Lower lobe of right lung (tissue), 2 donors: ENCODE results near the gene HMBS. TPM values are rescaled to one million over a fixed set of nuclear protein-coding genes. Genes with fewer than 3 reads are reported as not detected.
A peak's percentile ranks its signal among the peaks of the same experiment; 100 is the strongest.
"Not testable (repeated sequence)": the region's sequence is repeated elsewhere in the genome, so short reads cannot be mapped to it uniquely, and the experiment has no call there.

Experiments
- ATAC-seq, 2 donors: fragments of 200-7000 bp; cut with Tn5 transposase; one replicate each; pipeline ENCODE4 v1.9.1; 2020 to 2022; ENCODE audit warnings: mild to moderate bottlenecking in 2 of 2, moderate library complexity in 2 of 2
- DNase-seq: peaks from one replicate; pipeline ENCODE4 v3.0.0-alpha.2; 2020
- H3K27ac ChIP-seq: fragments of 200-600 bp; one replicate; pipeline ENCODE4 v1.8.0; 2022
- H3K27me3 ChIP-seq: fragments of 200-600 bp; one replicate; pipeline ENCODE4 v1.8.0; 2022; ENCODE audit warnings: low read depth
- H3K36me3 ChIP-seq: fragments of 200-600 bp; one replicate; pipeline ENCODE4 v1.8.0; 2022; ENCODE audit warnings: mild to moderate bottlenecking
- H3K4me1 ChIP-seq: fragments of 200-600 bp; one replicate; pipeline ENCODE4 v1.8.0; 2022
- H3K4me3 ChIP-seq: fragments of 200-600 bp; one replicate; pipeline ENCODE4 v1.8.0; 2022; ENCODE audit warnings: mild to moderate bottlenecking
- H3K9me3 ChIP-seq: fragments of 200-600 bp; one replicate; pipeline ENCODE4 v1.8.0; 2022
- CTCF ChIP-seq: fragments of 200-600 bp; IDR thresholded peaks from one replicate; pipeline ENCODE4 v1.8.0; 2022; ENCODE audit warnings: antibody characterized with exemption, mild to moderate bottlenecking
- intact Hi-C: fragments of 100-400 bp; cut with DNase I; formaldehyde crosslinking; loops from one replicate; pipeline ENCODE4 v1.11.0; 2022
- long read RNA-seq: library from polyadenylated mRNA; unstranded; transcript quantifications from one replicate; pipeline ENCODE4 v2.0.0, GENCODE V29; 2021
- total RNA-seq: library from RNA; stranded (reverse); fragmentation: NEBNext Ultra II Directional; extraction: Animal tissue kit (Norgen Biotek cat#: 25700); gene quantifications from one replicate; pipeline ENCODE4 v1.2.1, GENCODE V29; 2021
- donor health status: DM: no; HTN: yes; CAD: no; lungs with severe emphysema.

Gene HMBS
- 16.7 TPM for total RNA-seq
- long read RNA-seq, transcript HMBS-201 (14 exons, 1,501 nt), result major isoform, 24 of 37 reads
- long read RNA-seq, partial matches to known transcripts, result 1 of 37 reads
- long read RNA-seq, other reads (novel, unspliced or antisense), result 11 of 37 reads

- Histone ChIP-seq H3K27me3 (no peaks in the 10 kb centered on the region), H3K4me1 (peaks cover 15% of the 10 kb centered on the region), H3K4me3 (peak within 1 kb of the TSS; percentile 73), H3K36me3 (peaks cover 29% of the 10 kb centered on the region), H3K9me3 (no peaks in the 10 kb centered on the region), H3K27ac (peak within 1 kb of the TSS; percentile 93)
- intact Hi-C loops, result no loop called here
- ATAC-seq (peak; percentile 97 to 99), DNase-seq (peak; percentile 96)
- no peak for TF ChIP-seq CTCF
Observed at GRCh38 chr11:119084663-119085436, at the start of gene HMBS. TSS of gene HMBS (plus strand) at chr11:119084881. CDS start at chr11:119085034, 153 bp downstream.

- no peak for TF ChIP-seq CTCF
- Histone ChIP-seq H3K27ac (no peak overlapping the region), H3K9me3 (no peaks in the 10 kb centered on the region), H3K36me3 (no peaks in the 10 kb centered on the region), H3K27me3 (no peaks in the 10 kb centered on the region), H3K4me3 (no peak overlapping the region), H3K4me1 (no peaks in the 10 kb centered on the region)
- no peak for ATAC-seq
- intact Hi-C loops, result no loop called here
- no peak for DNase-seq
Observed at GRCh38 chr11:119038884-119039283, 45.8 kb upstream of the HMBS start.

DNA sequence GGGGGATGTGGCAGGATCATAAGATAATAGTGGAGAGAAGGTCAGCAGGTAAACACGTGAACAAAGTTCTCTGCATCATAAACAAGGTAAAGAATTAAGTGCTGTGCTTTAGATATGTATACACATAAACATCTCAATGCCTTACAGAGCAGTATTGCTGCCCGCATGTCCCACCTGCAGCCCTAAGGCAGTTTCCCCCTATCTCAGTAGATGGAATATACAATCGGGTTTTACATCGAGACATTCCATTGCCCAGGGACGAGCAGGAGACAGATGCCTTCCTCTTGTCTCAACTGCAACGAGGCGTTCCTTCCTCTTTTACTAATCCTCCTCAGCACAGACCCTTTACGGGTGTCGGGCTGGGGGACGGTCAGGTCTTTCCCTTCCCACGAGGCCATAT lies 45.2 kb upstream of the HMBS start:
- ATAC-seq, intact Hi-C loops: not testable (repeated sequence)

GRCh38 chr11:119041821-119042514 lies 42.7 kb upstream of the HMBS start:
- intact Hi-C loops, result no loop called here
- no peak for ATAC-seq

More for the DNA sequence above, 45.2 kb upstream of the HMBS start:
- not testable (repeated sequence) for DNase-seq, H3K27me3 ChIP-seq, H3K9me3 ChIP-seq, H3K4me3 ChIP-seq, H3K27ac ChIP-seq, H3K4me1 ChIP-seq, H3K36me3 ChIP-seq

DNA sequence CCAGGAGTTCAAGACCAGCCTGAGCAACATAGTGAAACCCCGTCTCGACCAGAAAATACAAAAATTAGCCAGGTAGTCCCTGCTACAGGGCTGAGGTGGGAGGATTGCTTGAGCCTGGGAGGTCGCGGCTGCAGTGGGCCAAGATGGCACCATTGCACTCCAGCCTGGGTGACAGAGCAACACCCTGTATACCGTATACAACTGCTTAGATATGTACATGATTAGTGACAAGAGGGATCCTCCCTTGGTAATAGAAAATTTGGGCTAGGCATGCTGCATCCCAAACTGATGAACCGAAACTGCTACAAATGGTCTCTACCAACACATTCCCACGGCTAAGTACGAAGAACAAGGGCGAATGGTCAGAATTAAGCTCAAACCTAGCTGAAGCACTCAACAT lies 41.8 kb upstream of the HMBS start:
- ATAC-seq, result no peak
- no peak for DNase-seq
- Histone ChIP-seq H3K27ac (no peak overlapping the region), H3K27me3 (no peaks in the 10 kb centered on the region), H3K9me3 (no peaks in the 10 kb centered on the region), H3K4me1 (no peaks in the 10 kb centered on the region), H3K4me3 (no peak overlapping the region), H3K36me3 (peaks cover 37% of the 10 kb centered on the region)
- no peak for TF ChIP-seq CTCF
- intact Hi-C loops, result no loop called here

More at GRCh38 chr11:119041821-119042514, 42.7 kb upstream of the HMBS start:
- Histone ChIP-seq H3K4me3 (no peak overlapping the region), H3K36me3 (peaks cover 27% of the 10 kb centered on the region), H3K27ac (no peak overlapping the region), H3K9me3 (no peaks in the 10 kb centered on the region), H3K4me1 (no peaks in the 10 kb centered on the region), H3K27me3 (no peaks in the 10 kb centered on the region)
- no peak for DNase-seq
- no peak for TF ChIP-seq CTCF

GRCh38 chr11:119044708-119045107 lies 40.0 kb upstream of the HMBS start:
- Histone ChIP-seq H3K27me3 (no peaks in the 10 kb centered on the region), H3K4me1 (no peaks in the 10 kb centered on the region), H3K36me3 (peaks cover 55% of the 10 kb centered on the region), H3K9me3 (no peaks in the 10 kb centered on the region), H3K27ac (no peak overlapping the region), H3K4me3 (no peak overlapping the region)
- ATAC-seq (no peak), DNase-seq (no peak)
- no peak for TF ChIP-seq CTCF
- intact Hi-C loops, result no loop called here
